Fibroblast of lung (primary cell): ENCODE results near the gene TRIM72. TPM values are rescaled to one million over a fixed set of nuclear protein-coding genes. Genes with fewer than 3 reads are reported as not detected.
A peak's percentile ranks its signal among the peaks of the same experiment; 100 is the strongest.

Experiments
- DNase-seq, 2 donors: peaks; one replicate each; pipeline versions ENCODE4 v3.0.0 to v3.0.0-alpha.2; 2010; ENCODE audit warnings: low read depth in 2 of 2
- H2AFZ ChIP-seq: 2 replicates; pipeline ENCODE4 v1.5.1; 2012; ENCODE audit warnings: low read length, control low read depth, inconsistent platforms
- H3K27ac ChIP-seq: 2 replicates; pipeline ENCODE4 v1.5.1; 2011; ENCODE audit warnings: low read length, control low read depth; ENCODE audit not compliant: insufficient read depth
- H3K27me3 ChIP-seq: 2 replicates; pipeline ENCODE4 v1.5.1; 2011; ENCODE audit warnings: mild to moderate bottlenecking, low read length; ENCODE audit not compliant: control insufficient read depth, insufficient read depth
- H3K36me3 ChIP-seq: 2 replicates; pipeline ENCODE4 v1.5.1; 2011; ENCODE audit warnings: low read length; ENCODE audit not compliant: control insufficient read depth, insufficient read depth
- H3K4me1 ChIP-seq: 2 replicates; pipeline ENCODE4 v1.5.1; 2011; ENCODE audit warnings: low read length; ENCODE audit not compliant: control insufficient read depth, insufficient read depth; ENCODE audit errors: extremely low read depth
- H3K4me2 ChIP-seq: 2 replicates; pipeline ENCODE4 v1.5.1; 2011; ENCODE audit warnings: low read length, control low read depth; ENCODE audit not compliant: insufficient read depth; ENCODE audit errors: extremely low read depth
- H3K4me3 ChIP-seq, 4 experiments: fragments of 200-600 bp in 1 of 4; sonication (generic) in 1 of 4; replicated peaks in 1 of 4; 2 replicates each; pipeline ENCODE4 v1.5.1; 2011 to 2016; ENCODE audit warnings: low read length in 4 of 4, low read depth in 3 of 4, mild to moderate bottlenecking in 3 of 4, control low read depth in 2 of 4, inconsistent platforms in 1 of 4, mixed read lengths in 1 of 4; ENCODE audit not compliant: insufficient read depth in 1 of 4; ENCODE audit errors: control extremely low read depth in 1 of 4
- H3K79me2 ChIP-seq: 2 replicates; pipeline ENCODE4 v1.5.1; 2012; ENCODE audit warnings: mild to moderate bottlenecking, low read length, inconsistent platforms; ENCODE audit not compliant: control insufficient read depth, insufficient read depth
- H3K9ac ChIP-seq: 2 replicates; pipeline ENCODE4 v1.5.1; 2011; ENCODE audit warnings: mild to moderate bottlenecking, low read length, control low read depth; ENCODE audit not compliant: insufficient read depth
- H3K9me3 ChIP-seq: 2 replicates; pipeline ENCODE4 v1.5.1; 2012; ENCODE audit warnings: low read depth, low read length; ENCODE audit not compliant: control insufficient read depth, insufficient read depth
- H4K20me1 ChIP-seq: 2 replicates; pipeline ENCODE4 v1.5.1; 2011; ENCODE audit warnings: low read length; ENCODE audit not compliant: control insufficient read depth, insufficient read depth; ENCODE audit errors: extremely low read depth
- CTCF ChIP-seq, 2 donors: IDR thresholded peaks in 1 of 2; conservative IDR thresholded peaks in 1 of 2; 1 replicate in 1 of 2; 2 replicates in 1 of 2; pipeline ENCODE4 v1.5.1; 2011 to 2012; ENCODE audit warnings: low read length in 2 of 2, control low read depth in 1 of 2, inconsistent platforms in 1 of 2, low read depth in 1 of 2, mild to moderate bottlenecking in 1 of 2
- EZH2 ChIP-seq: IDR thresholded peaks from 2 replicates; pipeline ENCODE4 v1.5.1; 2012; ENCODE audit warnings: low read length, control low read depth, mild to moderate bottlenecking; ENCODE audit errors: missing control alignments
- polyA plus RNA-seq, 2 donors: library from polyadenylated mRNA; depleted of rRNA in 1 of 2; stranded (reverse) in 1 of 2; unstranded in 1 of 2; fragments of >200 nt; gene quantifications; 2 replicates each; pipeline ENCODE4 v1.2.1, GENCODE V29; 2011 to 2012; ENCODE audit warnings: missing spikeins in 1 of 2
- total RNA-seq: library from RNA; depleted of rRNA; stranded (reverse); fragments of >200 nt; gene quantifications from 2 replicates; pipeline ENCODE4 v1.2.1, GENCODE V29; 2014

Gene TRIM72
- total and polyA plus RNA-seq, 2 donors (not counting 1 experiment from before 2014, with no cell fraction given) = not detected

GRCh38 chr16:31216422-31217135 is 2.7 kb downstream of the TRIM72 start, which contains the start of gene PYDC1:
Gene PYDC1, minus strand, starts transcription at chr16:31217135. Its CDS starts 107 bp downstream, at chr16:31217028.
- H3K27ac ChIP-seq = no peak within 1 kb of the TSS
- H3K4me3 ChIP-seq = no peak within 1 kb of the TSS
- H3K9me3 ChIP-seq = no peaks in the 10 kb centered on the region
- H3K4me1 ChIP-seq = no peaks in the 10 kb centered on the region
- peak within 1 kb of the TSS; percentile 67 for H3K4me2 ChIP-seq
- H2AFZ ChIP-seq = no peak within 1 kb of the TSS
- H3K9ac ChIP-seq = no peak within 1 kb of the TSS
- H3K79me2 ChIP-seq = no peaks in the 10 kb centered on the region
- no peaks in the 10 kb centered on the region for H3K36me3 ChIP-seq
- H3K27me3 ChIP-seq = peaks cover 34% of the 10 kb centered on the region
- peak; percentile 89 for TF ChIP-seq EZH2
- no peak for TF ChIP-seq CTCF (conservative IDR thresholded peaks at IDR 0.05 in 1 of 2, IDR thresholded peaks at IDR 0.05 in 1 of 2; ENCODE audit: low read depth in 1 of 2, low read length in 2 of 2)
- DNase-seq = no peak
- no peaks in the 10 kb centered on the region for H4K20me1 ChIP-seq

- TF ChIP-seq EZH2 (no peak), CTCF (conservative IDR thresholded peaks at IDR 0.05 in 1 of 2, IDR thresholded peaks at IDR 0.05 in 1 of 2; ENCODE audit: low read depth in 1 of 2, low read length in 2 of 2) (no peak)
- no peaks in the 10 kb centered on the region for H3K79me2 ChIP-seq
- H3K9ac ChIP-seq = no peak overlapping the region
- no peaks in the 10 kb centered on the region for H3K9me3 ChIP-seq
- no peak overlapping the region for H3K27ac ChIP-seq
- DNase-seq = no peak
- H4K20me1 ChIP-seq = no peaks in the 10 kb centered on the region
- no peak overlapping the region for H3K4me3 ChIP-seq
- H3K36me3 ChIP-seq = no peaks in the 10 kb centered on the region
- H3K27me3 ChIP-seq = peaks cover 34% of the 10 kb centered on the region
- no peaks in the 10 kb centered on the region for H3K4me1 ChIP-seq
- no peak overlapping the region for H2AFZ ChIP-seq
- H3K4me2 ChIP-seq = no peak overlapping the region
Measured at GRCh38 chr16:31217136-31217530, 3.2 kb downstream of the TRIM72 start.

GRCh38 chr16:31219154-31219741 is 5.3 kb downstream of the TRIM72 start:
- no peaks in the 10 kb centered on the region for H4K20me1 ChIP-seq
- H3K4me3 ChIP-seq = no peak overlapping the region
- no peaks in the 10 kb centered on the region for H3K9me3 ChIP-seq
- no peak for DNase-seq
- H3K27me3 ChIP-seq = peaks cover 26% of the 10 kb centered on the region
- no peak overlapping the region for H2AFZ ChIP-seq
- H3K36me3 ChIP-seq = no peaks in the 10 kb centered on the region
- H3K4me2 ChIP-seq = no peak overlapping the region
- H3K79me2 ChIP-seq = no peaks in the 10 kb centered on the region
- H3K4me1 ChIP-seq = no peaks in the 10 kb centered on the region
- TF ChIP-seq CTCF (conservative IDR thresholded peaks at IDR 0.05 in 1 of 2, IDR thresholded peaks at IDR 0.05 in 1 of 2; ENCODE audit: low read depth in 1 of 2, low read length in 2 of 2) = no peak
- H3K27ac ChIP-seq = no peak overlapping the region
- H3K9ac ChIP-seq = no peak overlapping the region
